Stimulated activated effector memory CD8-positive, alpha-beta T cell treated with anti-CD3 and anti-CD28 coated beads, Interleukin-12 subunit alpha, Interleukin-12 subunit beta, amount 100 ng/mL, for 72 hours (primary cell): ENCODE measurements around the gene GPR151.

Experiments used
- ATAC-seq: fragments of 150-1000 bp; cut with Tn5 transposase; 2 replicates; pipeline ENCODE4 v1.10.0; 2021
- DNase-seq, 2 donors: peaks; one replicate each; pipeline ENCODE4 v3.0.0; 2021 to 2022; ENCODE audit warnings: low spot score in 2 of 2
- H3K27ac Mint-ChIP-seq: one replicate; pipeline ENCODE4 v1.8.0; 2022; ENCODE audit warnings: mild to moderate bottlenecking, mixed read lengths
- H3K36me3 Mint-ChIP-seq: one replicate; pipeline ENCODE4 v1.8.0; 2022; ENCODE audit warnings: mild to moderate bottlenecking, mixed read lengths
- H3K4me1 Mint-ChIP-seq: one replicate; pipeline ENCODE4 v1.8.0; 2022; ENCODE audit warnings: mixed read lengths
- H3K4me3 Mint-ChIP-seq: one replicate; pipeline ENCODE4 v1.8.0; 2022; ENCODE audit warnings: mild to moderate bottlenecking, mixed read lengths
- H3K9me3 Mint-ChIP-seq: one replicate; pipeline ENCODE4 v1.8.0; 2022; ENCODE audit warnings: mixed read lengths

The GPR151 gene

GRCh38 chr5:146533260-146533857, 17.4 kb upstream of the GPR151 start:
- Mint-ChIP-seq H3K9me3 (no peaks in the 10 kb centered on the region), H3K27ac (no peak overlapping the region), H3K4me3 (no peak overlapping the region), H3K36me3 (no peaks in the 10 kb centered on the region), H3K4me1 (peaks cover 6% of the 10 kb centered on the region)
- DNase-seq: peak; percentile 64 to 84
- ATAC-seq: peak; percentile 90

- peak; percentile 25 for ATAC-seq
Measured at GRCh38 chr5:146529984-146530383, 14.0 kb upstream of the GPR151 start.

GRCh38 chr5:146528236-146528635, 12.2 kb upstream of the GPR151 start:
- Mint-ChIP-seq H3K4me1 (peaks cover 2% of the 10 kb centered on the region), H3K4me3 (no peak overlapping the region), H3K27ac (no peak overlapping the region), H3K36me3 (no peaks in the 10 kb centered on the region), H3K9me3 (no peaks in the 10 kb centered on the region)
- ATAC-seq (no peak), DNase-seq (no peak)

More at GRCh38 chr5:146529984-146530383, 14.0 kb upstream of the GPR151 start:
- no peak for DNase-seq
- Mint-ChIP-seq H3K9me3 (no peaks in the 10 kb centered on the region), H3K36me3 (no peaks in the 10 kb centered on the region), H3K4me1 (peaks cover 6% of the 10 kb centered on the region), H3K27ac (no peak overlapping the region), H3K4me3 (no peak overlapping the region)

GRCh38 chr5:146527785-146528184, 11.8 kb upstream of the GPR151 start:
- Mint-ChIP-seq H3K4me1 (no peaks in the 10 kb centered on the region), H3K27ac (no peak overlapping the region), H3K36me3 (no peaks in the 10 kb centered on the region), H3K4me3 (no peak overlapping the region), H3K9me3 (no peaks in the 10 kb centered on the region)
- no peak for ATAC-seq
- DNase-seq: no peak

GRCh38 chr5:146523698-146524097, 7.7 kb upstream of the GPR151 start:
- Mint-ChIP-seq H3K27ac (no peak overlapping the region), H3K4me1 (peaks cover 7% of the 10 kb centered on the region), H3K36me3 (no peaks in the 10 kb centered on the region), H3K4me3 (no peak overlapping the region), H3K9me3 (no peaks in the 10 kb centered on the region)
- no peak for DNase-seq
- no peak for ATAC-seq

GRCh38 chr5:146521403-146522106, 5.6 kb upstream of the GPR151 start:
- DNase-seq (no peak), ATAC-seq (peak; percentile 16)
- Mint-ChIP-seq H3K9me3 (no peaks in the 10 kb centered on the region), H3K4me1 (peaks cover 7% of the 10 kb centered on the region), H3K36me3 (no peaks in the 10 kb centered on the region), H3K4me3 (no peak overlapping the region), H3K27ac (no peak overlapping the region)

GRCh38 chr5:146520731-146521130, 4.7 kb upstream of the GPR151 start:
- no peaks in the 10 kb centered on the region for H3K9me3 Mint-ChIP-seq
- DNase-seq (no peak), ATAC-seq (no peak)
- H3K36me3 Mint-ChIP-seq: no peaks in the 10 kb centered on the region
- H3K4me1 Mint-ChIP-seq: peaks cover 7% of the 10 kb centered on the region
- H3K27ac Mint-ChIP-seq: no peak overlapping the region
- H3K4me3 Mint-ChIP-seq: no peak overlapping the region

- no peak for ATAC-seq
- Mint-ChIP-seq H3K9me3 (no peaks in the 10 kb centered on the region), H3K4me3 (no peak overlapping the region), H3K27ac (no peak overlapping the region), H3K4me1 (peaks cover 7% of the 10 kb centered on the region), H3K36me3 (no peaks in the 10 kb centered on the region)
- DNase-seq: no peak
Measured at GRCh38 chr5:146519554-146519953, 3.6 kb upstream of the GPR151 start.

- Mint-ChIP-seq H3K4me3 (no peak overlapping the region), H3K27ac (no peak overlapping the region)
- ATAC-seq: no peak
Measured at GRCh38 chr5:146515473-146516150, 378 bp downstream of the GPR151 start.

GRCh38 chr5:146514575-146514974, 1.4 kb downstream of the GPR151 start:
- Mint-ChIP-seq H3K9me3 (no peaks in the 10 kb centered on the region), H3K4me1 (peaks cover 4% of the 10 kb centered on the region), H3K4me3 (no peak overlapping the region), H3K36me3 (peaks cover 34% of the 10 kb centered on the region), H3K27ac (no peak overlapping the region)
- ATAC-seq (no peak), DNase-seq (no peak)

More at GRCh38 chr5:146515473-146516150, 378 bp downstream of the GPR151 start:
- H3K36me3 Mint-ChIP-seq: peaks cover 23% of the 10 kb centered on the region
- DNase-seq: no peak
- H3K4me1 Mint-ChIP-seq: peaks cover 7% of the 10 kb centered on the region
- H3K9me3 Mint-ChIP-seq: no peaks in the 10 kb centered on the region

- DNase-seq (no peak), ATAC-seq (no peak)
- no peaks in the 10 kb centered on the region for H3K9me3 Mint-ChIP-seq
- H3K36me3 Mint-ChIP-seq: peaks cover 45% of the 10 kb centered on the region
- no peaks in the 10 kb centered on the region for H3K4me1 Mint-ChIP-seq
- peak overlapping the region; percentile 35 for H3K27ac Mint-ChIP-seq
- no peak overlapping the region for H3K4me3 Mint-ChIP-seq
Measured at GRCh38 chr5:146513462-146513861, 2.5 kb downstream of the GPR151 start.

- ATAC-seq (no peak), DNase-seq (no peak)
- Mint-ChIP-seq H3K27ac (no peak overlapping the region), H3K36me3 (peaks cover 73% of the 10 kb centered on the region), H3K9me3 (no peaks in the 10 kb centered on the region), H3K4me3 (no peak overlapping the region), H3K4me1 (no peaks in the 10 kb centered on the region)
Measured at GRCh38 chr5:146510559-146511125, 5.3 kb downstream of the GPR151 start.

GRCh38 chr5:146507428-146507827, 8.6 kb downstream of the GPR151 start:
- Mint-ChIP-seq H3K27ac (no peak overlapping the region), H3K36me3 (peaks cover 95% of the 10 kb centered on the region)
- no peak for ATAC-seq

GRCh38 chr5:146499680-146500079, 16.3 kb downstream of the GPR151 start:
- H3K36me3 Mint-ChIP-seq: peaks cover 92% of the 10 kb centered on the region
- no peaks in the 10 kb centered on the region for H3K9me3 Mint-ChIP-seq
- H3K27ac Mint-ChIP-seq: no peak overlapping the region
- ATAC-seq (no peak), DNase-seq (no peak)
- no peak overlapping the region for H3K4me3 Mint-ChIP-seq
- no peaks in the 10 kb centered on the region for H3K4me1 Mint-ChIP-seq

More at GRCh38 chr5:146507428-146507827, 8.6 kb downstream of the GPR151 start:
- Mint-ChIP-seq H3K4me3 (no peak overlapping the region), H3K9me3 (no peaks in the 10 kb centered on the region), H3K4me1 (no peaks in the 10 kb centered on the region)
- no peak for DNase-seq

- no peak overlapping the region for H3K4me3 Mint-ChIP-seq
- no peak overlapping the region for H3K27ac Mint-ChIP-seq
- H3K9me3 Mint-ChIP-seq: no peaks in the 10 kb centered on the region
- H3K4me1 Mint-ChIP-seq: no peaks in the 10 kb centered on the region
- ATAC-seq (no peak), DNase-seq (no peak)
- H3K36me3 Mint-ChIP-seq: peaks cover 96% of the 10 kb centered on the region
Measured at GRCh38 chr5:146494656-146495055, 21.3 kb downstream of the GPR151 start.
